Measurements from ENCODE around the gene PRXL2B. TPM values are rescaled to one million over a fixed set of nuclear protein-coding genes. Genes with fewer than 3 reads are reported as not detected.

PRXL2B gene
- total and polyA plus RNA-seq, 10 of the 15 experiments (the other 5 are each of a cell fraction or from before 2014, with no cell fraction given): 0.44 to 5.6 (median 4.0) TPM

- TF ChIP-seq GABPA (IDR thresholded peaks at IDR 0.05; ENCODE audit: low read depth) (no peak), SP1 (IDR thresholded peaks at IDR 0.05; ENCODE audit: low read depth, low read length) (no peak), EP300 (IDR thresholded peaks at IDR 0.05; ENCODE audit: borderline replicate concordance in 1 of 2, control insufficient read depth in 1 of 2, low read depth in 2 of 2, low read length in 2 of 2) (no peak), YBX1 (IDR thresholded peaks at IDR 0.05) (no peak), ZNF384 (IDR thresholded peaks at IDR 0.05; ENCODE audit: borderline replicate concordance, low read depth, low read length) (no peak), TARDBP (IDR thresholded peaks at IDR 0.05; ENCODE audit: borderline replicate concordance) (no peak), MTA2 (IDR thresholded peaks at IDR 0.05; ENCODE audit: low read depth) (no peak; the same call in 1 of the 2 replicates), GATAD2B (conservative IDR thresholded peaks at IDR 0.05; ENCODE audit: low read depth) (no peak), MLLT1 (IDR thresholded peaks at IDR 0.05) (peak; percentile 59; the same call in 1 of the 2 replicates), SIX5 (IDR thresholded peaks at IDR 0.05; ENCODE audit: low read depth, low read length, severe bottlenecking) (no peak), CHD4 (IDR thresholded peaks at IDR 0.05) (no peak), PML (IDR thresholded peaks at IDR 0.05; ENCODE audit: low read length) (no peak), RAD51 (IDR thresholded peaks at IDR 0.05) (no peak), NFIC (IDR thresholded peaks at IDR 0.05; ENCODE audit: low read depth, low read length) (no peak), KDM1A (IDR thresholded peaks at IDR 0.05; ENCODE audit: borderline replicate concordance) (no peak)
- TF ChIP-seq, protein P1, sequence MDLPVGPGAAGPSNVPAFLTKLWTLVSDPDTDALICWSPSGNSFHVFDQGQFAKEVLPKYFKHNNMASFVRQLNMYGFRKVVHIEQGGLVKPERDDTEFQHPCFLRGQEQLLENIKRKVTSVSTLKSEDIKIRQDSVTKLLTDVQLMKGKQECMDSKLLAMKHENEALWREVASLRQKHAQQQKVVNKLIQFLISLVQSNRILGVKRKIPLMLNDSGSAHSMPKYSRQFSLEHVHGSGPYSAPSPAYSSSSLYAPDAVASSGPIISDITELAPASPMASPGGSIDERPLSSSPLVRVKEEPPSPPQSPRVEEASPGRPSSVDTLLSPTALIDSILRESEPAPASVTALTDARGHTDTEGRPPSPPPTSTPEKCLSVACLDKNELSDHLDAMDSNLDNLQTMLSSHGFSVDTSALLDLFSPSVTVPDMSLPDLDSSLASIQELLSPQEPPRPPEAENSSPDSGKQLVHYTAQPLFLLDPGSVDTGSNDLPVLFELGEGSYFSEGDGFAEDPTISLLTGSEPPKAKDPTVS (IDR thresholded peaks at IDR 0.05; ENCODE audit: low read depth, low read length): no peak
- TF ChIP-seq, protein P2, sequence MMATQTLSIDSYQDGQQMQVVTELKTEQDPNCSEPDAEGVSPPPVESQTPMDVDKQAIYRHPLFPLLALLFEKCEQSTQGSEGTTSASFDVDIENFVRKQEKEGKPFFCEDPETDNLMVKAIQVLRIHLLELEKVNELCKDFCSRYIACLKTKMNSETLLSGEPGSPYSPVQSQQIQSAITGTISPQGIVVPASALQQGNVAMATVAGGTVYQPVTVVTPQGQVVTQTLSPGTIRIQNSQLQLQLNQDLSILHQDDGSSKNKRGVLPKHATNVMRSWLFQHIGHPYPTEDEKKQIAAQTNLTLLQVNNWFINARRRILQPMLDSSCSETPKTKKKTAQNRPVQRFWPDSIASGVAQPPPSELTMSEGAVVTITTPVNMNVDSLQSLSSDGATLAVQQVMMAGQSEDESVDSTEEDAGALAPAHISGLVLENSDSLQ (IDR thresholded peaks at IDR 0.05): no peak; the same call in 1 of the 2 replicates
- TF ChIP-seq, protein P3, sequence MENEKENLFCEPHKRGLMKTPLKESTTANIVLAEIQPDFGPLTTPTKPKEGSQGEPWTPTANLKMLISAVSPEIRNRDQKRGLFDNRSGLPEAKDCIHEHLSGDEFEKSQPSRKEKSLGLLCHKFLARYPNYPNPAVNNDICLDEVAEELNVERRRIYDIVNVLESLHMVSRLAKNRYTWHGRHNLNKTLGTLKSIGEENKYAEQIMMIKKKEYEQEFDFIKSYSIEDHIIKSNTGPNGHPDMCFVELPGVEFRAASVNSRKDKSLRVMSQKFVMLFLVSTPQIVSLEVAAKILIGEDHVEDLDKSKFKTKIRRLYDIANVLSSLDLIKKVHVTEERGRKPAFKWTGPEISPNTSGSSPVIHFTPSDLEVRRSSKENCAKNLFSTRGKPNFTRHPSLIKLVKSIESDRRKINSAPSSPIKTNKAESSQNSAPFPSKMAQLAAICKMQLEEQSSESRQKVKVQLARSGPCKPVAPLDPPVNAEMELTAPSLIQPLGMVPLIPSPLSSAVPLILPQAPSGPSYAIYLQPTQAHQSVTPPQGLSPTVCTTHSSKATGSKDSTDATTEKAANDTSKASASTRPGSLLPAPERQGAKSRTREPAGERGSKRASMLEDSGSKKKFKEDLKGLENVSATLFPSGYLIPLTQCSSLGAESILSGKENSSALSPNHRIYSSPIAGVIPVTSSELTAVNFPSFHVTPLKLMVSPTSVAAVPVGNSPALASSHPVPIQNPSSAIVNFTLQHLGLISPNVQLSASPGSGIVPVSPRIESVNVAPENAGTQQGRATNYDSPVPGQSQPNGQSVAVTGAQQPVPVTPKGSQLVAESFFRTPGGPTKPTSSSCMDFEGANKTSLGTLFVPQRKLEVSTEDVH (IDR thresholded peaks at IDR 0.05; ENCODE audit: low read depth, partially characterized antibody): no peak
- TF ChIP-seq, protein P4, sequence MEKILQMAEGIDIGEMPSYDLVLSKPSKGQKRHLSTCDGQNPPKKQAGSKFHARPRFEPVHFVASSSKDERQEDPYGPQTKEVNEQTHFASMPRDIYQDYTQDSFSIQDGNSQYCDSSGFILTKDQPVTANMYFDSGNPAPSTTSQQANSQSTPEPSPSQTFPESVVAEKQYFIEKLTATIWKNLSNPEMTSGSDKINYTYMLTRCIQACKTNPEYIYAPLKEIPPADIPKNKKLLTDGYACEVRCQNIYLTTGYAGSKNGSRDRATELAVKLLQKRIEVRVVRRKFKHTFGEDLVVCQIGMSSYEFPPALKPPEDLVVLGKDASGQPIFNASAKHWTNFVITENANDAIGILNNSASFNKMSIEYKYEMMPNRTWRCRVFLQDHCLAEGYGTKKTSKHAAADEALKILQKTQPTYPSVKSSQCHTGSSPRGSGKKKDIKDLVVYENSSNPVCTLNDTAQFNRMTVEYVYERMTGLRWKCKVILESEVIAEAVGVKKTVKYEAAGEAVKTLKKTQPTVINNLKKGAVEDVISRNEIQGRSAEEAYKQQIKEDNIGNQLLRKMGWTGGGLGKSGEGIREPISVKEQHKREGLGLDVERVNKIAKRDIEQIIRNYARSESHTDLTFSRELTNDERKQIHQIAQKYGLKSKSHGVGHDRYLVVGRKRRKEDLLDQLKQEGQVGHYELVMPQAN (conservative IDR thresholded peaks at IDR 0.05): no peak; the same call in 1 of the 2 replicates
- TF ChIP-seq, protein P5, sequence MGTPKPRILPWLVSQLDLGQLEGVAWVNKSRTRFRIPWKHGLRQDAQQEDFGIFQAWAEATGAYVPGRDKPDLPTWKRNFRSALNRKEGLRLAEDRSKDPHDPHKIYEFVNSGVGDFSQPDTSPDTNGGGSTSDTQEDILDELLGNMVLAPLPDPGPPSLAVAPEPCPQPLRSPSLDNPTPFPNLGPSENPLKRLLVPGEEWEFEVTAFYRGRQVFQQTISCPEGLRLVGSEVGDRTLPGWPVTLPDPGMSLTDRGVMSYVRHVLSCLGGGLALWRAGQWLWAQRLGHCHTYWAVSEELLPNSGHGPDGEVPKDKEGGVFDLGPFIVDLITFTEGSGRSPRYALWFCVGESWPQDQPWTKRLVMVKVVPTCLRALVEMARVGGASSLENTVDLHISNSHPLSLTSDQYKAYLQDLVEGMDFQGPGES (IDR thresholded peaks at IDR 0.05): no peak
These were observed 29.7 kb upstream of the PRXL2B start (continued) for GRCh38 chr1:2556678-2557481.

Data from GM12878 (cell line).